GM18858 (cell line): ENCODE results near the gene PREB.

Experiments
- ATAC-seq: cut with Tn5 transposase; IDR thresholded peaks from one replicate; pipeline ENCODE4 v1.9.1; 2021; ENCODE audit not compliant: unreplicated experiment

PREB gene

DNA sequence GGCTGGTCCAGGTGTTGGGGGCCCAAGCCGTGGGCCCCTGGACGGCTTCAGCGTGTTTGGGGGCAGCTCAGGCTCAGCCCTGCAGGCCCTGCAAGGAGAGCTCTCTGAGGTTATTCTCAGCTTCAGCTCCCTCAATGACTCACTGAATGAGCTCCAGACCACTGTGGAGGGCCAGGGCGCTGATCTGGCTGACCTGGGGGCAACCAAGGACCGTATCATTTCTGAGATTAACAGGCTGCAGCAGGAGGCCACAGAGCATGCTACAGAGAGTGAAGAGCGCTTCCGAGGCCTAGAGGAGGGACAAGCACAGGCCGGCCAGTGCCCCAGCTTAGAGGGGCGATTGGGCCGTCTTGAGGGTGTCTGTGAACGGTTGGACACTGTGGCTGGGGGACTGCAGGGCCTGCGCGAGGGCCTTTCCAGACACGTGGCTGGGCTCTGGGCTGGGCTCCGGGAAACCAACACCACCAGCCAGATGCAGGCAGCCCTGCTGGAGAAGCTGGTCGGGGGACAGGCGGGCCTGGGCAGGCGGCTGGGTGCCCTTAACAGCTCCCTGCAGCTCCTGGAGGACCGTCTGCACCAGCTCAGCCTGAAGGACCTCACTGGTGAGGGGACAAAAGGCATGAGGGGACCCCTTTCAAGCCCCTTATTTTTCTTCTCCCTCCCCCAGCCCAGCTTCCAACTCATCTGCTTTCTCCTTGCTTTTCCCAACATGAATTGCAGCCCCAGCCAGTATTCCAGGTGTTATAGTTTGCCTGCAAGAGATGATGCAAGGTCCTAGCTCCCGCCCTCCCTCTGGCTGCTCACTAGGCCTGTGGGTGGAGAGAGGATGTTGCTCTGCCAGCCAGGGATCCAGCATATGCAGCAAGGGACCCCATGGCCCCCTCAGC lies 50.8 kb downstream of the PREB start:
- ATAC-seq: no peak

DNA sequence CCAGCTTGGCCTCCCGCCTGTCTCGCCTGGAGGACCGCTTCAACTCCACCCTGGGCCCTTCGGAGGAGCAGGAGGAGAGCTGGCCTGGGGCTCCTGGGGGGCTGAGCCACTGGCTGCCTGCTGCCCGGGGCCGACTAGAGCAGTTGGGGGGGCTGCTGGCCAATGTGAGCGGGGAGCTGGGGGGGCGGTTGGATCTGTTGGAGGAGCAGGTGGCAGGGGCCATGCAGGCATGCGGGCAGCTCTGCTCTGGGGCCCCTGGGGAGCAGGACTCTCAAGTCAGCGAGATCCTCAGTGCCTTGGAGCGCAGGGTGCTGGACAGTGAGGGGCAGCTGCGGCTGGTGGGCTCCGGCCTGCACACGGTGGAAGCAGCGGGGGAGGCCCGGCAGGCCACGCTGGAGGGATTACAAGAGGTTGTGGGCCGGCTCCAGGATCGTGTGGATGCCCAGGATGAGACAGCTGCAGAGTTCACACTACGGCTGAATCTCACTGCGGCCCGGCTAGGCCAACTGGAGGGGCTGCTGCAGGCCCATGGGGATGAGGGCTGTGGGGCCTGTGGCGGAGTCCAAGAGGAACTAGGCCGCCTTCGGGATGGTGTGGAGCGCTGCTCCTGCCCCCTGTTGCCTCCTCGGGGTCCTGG lies 51.5 kb downstream of the PREB start:
- no peak for ATAC-seq

DNA sequence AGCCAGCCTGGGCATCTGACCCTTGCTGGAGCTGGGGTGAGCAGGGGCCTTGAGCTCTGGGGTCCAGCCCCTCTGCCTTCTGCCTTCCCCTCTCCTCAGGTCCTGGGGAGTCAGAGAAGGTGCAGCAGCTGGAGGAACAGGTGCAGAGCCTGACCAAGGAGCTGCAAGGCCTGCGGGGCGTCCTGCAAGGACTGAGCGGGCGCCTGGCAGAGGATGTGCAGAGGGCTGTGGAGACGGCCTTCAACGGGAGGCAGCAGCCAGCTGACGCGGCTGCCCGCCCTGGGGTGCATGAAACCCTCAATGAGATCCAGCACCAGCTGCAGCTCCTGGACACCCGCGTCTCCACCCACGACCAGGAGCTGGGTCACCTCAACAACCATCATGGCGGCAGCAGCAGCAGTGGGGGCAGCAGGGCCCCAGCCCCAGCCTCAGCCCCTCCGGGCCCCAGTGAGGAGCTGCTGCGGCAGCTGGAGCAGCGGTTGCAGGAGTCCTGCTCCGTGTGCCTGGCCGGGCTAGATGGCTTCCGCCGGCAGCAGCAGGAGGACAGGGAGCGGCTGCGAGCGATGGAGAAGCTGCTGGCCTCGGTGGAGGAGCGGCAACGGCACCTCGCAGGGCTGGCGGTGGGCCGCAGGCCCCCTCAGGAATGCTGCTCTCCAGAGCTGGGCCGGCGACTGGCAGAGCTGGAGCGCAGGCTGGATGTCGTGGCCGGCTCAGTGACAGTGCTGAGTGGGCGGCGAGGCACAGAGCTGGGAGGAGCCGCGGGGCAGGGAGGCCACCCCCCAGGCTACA lies 52.3 kb downstream of the PREB start:
- ATAC-seq: no peak
